HG02938 (cell line): ENCODE measurements around the gene KBTBD12.

Source experiments
- ATAC-seq: cut with Tn5 transposase; IDR thresholded peaks from one replicate; pipeline ENCODE4 v1.9.1; 2021; ENCODE audit warnings: mild to moderate bottlenecking, moderate library complexity; ENCODE audit not compliant: unreplicated experiment

Gene KBTBD12

GRCh38 chr3:127984241-127984975 lies 69.4 kb downstream of the KBTBD12 start:
- ATAC-seq, result no peak

DNA sequence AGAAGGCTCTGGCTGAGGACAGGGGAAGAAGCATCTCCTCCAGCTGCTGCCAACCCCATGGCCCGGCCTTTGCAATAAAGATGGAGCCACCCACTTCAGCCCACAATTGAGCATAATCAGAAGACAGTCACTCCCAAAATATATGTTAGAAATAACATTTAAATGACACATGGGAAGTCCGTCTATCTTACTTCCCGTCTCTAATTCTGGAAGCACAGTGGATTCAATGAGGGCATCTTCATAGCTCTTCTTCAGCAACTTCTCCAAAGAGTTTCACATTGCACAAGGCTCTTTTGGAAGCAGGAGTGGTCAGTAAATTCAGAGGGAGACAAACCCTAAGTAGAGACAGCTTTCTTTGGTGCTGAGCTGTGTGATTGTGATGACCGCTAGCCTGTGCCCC lies 70.2 kb downstream of the KBTBD12 start:
- no peak for ATAC-seq

DNA sequence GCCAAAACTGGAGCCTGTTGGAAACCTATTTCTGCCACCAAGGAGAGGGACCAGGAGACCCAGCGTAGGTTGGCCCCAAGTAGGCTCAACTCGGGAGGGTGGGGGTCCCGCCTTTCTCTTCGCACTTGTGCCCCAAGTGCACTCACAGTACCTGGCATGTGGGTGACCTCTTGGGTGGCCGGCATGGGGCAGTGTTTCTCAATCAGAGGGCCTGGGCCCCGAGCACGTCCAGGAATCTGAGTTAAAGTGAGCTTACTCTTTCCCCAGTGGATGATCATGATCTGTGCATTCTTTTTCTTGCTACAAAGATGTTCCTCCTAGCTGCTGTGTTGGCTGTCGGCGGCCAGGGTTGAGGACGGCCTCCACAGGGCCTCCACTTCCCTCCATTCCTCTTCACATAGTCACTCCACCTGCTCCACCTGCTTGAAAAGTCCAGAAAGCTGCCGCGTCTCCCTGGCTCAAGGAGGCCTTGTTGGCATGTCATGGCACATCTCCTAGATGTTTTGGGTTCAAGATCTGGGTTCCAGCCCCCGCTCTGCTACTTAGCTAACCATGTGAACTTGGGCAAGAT lies 70.7 kb downstream of the KBTBD12 start:
- ATAC-seq, result no peak

- ATAC-seq, result no peak
Observed at GRCh38 chr3:127986803-127987202, 71.8 kb downstream of the KBTBD12 start.

- ATAC-seq, result no peak
Observed at GRCh38 chr3:127987309-127987995, 72.4 kb downstream of the KBTBD12 start.

DNA sequence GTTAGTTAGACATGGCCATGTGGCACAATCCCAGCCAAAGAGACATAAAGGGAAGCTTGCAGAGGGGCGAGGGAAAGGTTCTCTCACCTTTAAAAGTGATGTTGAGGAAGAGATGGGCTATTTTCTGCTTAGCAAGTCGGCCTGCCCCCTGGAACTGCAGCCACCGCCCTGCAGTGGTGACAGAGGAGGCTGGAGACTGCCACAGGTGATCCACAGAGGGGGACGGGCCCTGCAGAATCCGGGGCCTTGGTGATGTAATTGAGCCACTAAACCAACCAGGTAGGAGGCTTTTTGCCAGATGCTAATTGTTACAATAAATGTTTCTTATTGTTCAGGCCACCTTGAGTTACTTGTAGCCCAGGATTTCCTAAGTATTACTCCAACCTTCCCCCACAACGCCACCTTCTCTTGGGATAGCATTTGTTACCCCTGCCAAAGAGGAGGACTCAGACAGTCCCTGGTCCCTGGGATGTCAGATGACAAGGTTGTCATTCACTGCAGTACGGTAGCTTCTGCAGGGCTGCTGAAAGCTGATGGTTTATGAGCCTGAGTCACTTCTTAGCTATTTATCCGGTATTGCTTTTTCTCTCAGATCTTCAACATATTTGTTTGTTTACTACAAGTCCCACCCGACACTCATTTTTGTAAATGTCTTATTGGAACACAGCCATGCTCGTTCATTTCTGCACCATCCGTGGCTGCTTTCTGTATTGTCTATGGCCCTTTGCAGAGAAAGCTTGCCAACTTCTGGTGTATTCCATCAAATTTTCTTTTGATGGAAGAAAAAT lies 73.9 kb downstream of the KBTBD12 start:
- ATAC-seq, result no peak

DNA sequence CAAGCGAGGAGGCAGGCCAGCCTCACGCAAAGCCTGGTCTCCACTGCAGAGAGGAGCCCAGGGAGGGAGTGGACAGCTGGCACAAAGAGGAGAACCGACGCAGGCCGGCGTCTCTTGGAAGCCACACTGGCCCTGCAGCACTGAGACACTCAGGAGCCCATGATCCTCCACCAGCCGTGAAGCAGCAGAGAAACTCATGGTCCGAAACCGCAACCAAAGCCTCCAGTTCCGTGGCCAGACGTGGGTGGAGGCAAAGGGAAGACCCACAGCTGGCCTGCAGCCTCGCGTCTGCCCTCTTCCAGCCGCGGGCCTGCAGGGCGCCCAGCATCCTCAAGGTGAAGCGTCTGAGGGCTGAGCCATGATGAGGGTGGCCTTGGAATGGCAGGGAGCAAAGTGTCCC lies 75.0 kb downstream of the KBTBD12 start:
- ATAC-seq, result no peak

GRCh38 chr3:127990461-127990860 lies 75.4 kb downstream of the KBTBD12 start:
- no peak for ATAC-seq

- ATAC-seq, result no peak
Observed at GRCh38 chr3:127991251-127991650, 76.2 kb downstream of the KBTBD12 start.

GRCh38 chr3:127991681-127992080 lies 76.6 kb downstream of the KBTBD12 start:
- no peak for ATAC-seq

- ATAC-seq, result no peak
Observed at GRCh38 chr3:127992127-127992526, 77.1 kb downstream of the KBTBD12 start.

DNA sequence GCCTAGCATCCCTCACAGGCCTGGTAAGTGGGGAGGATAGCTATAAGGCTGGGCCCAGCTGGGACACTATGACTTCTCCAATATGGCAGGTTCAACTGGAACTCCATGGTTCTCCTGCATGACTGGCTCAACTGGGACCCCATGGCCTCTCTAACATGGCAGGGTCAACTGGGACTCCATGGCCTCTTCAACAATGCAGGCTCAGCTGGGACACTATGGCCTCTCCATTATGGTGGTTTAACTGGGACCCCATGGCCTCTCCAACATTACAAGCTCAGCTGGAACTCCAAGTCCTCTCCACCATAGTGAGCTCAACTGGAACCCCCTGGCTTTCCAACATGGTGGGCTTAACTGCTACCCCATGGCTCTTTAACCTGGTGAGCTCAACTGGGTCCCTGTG lies 79.0 kb downstream of the KBTBD12 start:
- ATAC-seq, result no peak

GRCh38 chr3:127997016-127997415 lies 82.0 kb downstream of the KBTBD12 start:
- no peak for ATAC-seq

- ATAC-seq, result no peak
Observed at GRCh38 chr3:127997961-127998360, 82.9 kb downstream of the KBTBD12 start.

GRCh38 chr3:127998596-127998995 lies 83.6 kb downstream of the KBTBD12 start:
- no peak for ATAC-seq

- ATAC-seq, result no peak
Observed at GRCh38 chr3:127999509-128000106, 84.6 kb downstream of the KBTBD12 start.

GRCh38 chr3:128001576-128001975 lies 86.5 kb downstream of the KBTBD12 start:
- no peak for ATAC-seq

- no peak for ATAC-seq
Observed at GRCh38 chr3:128004661-128005060, 89.6 kb downstream of the KBTBD12 start.

- ATAC-seq, result no peak
Observed at GRCh38 chr3:128006061-128007032, 91.3 kb downstream of the KBTBD12 start.

DNA sequence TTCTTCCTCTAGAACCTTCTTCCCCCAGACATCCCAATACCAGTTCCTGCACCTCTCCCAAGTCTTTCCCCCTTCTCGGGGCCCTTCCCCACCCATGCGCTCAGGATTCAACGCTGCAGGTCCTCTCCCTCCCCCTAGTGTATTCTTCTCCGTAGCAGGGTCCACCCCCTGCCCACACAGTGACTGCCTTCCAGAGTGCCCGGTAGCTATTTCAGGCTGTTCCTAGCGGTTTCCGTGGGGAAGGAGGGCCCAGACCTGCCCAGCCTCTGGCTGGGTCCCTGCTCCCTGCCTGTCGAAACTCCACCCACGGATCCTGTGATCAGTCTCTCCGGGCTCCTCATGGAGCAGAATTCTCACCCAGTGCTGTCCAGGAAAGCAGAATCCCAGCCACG lies 92.0 kb downstream of the KBTBD12 start:
- ATAC-seq, result no peak
